K562 (cell line): ENCODE results near the gene PPP1R15B. TPM values are rescaled to one million over a fixed set of nuclear protein-coding genes. Genes with fewer than 3 reads are reported as not detected.
A peak's percentile ranks its signal among the peaks of the same experiment; 100 is the strongest.

Source experiments
- BDP1 ChIP-seq: IDR thresholded peaks from 3 replicates; pipeline ENCODE4 v1.6.1; 2011; ENCODE audit not compliant: insufficient read length, insufficient read depth
- CREB3L1 ChIP-seq: fragments of 450-650 bp; IDR thresholded peaks from 2 replicates; pipeline ENCODE4 v1.6.1; 2014; ENCODE audit warnings: low read depth, mild to moderate bottlenecking, moderate library complexity, borderline replicate concordance
- CUX1 ChIP-seq: fragments of 200-800 bp; sonication (Bioruptor generic); IDR thresholded peaks from 2 replicates; pipeline ENCODE4 v1.6.1; 2016; ENCODE audit warnings: missing genetic modification characterization, missing compliant biosample characterization
- E2F1 ChIP-seq: sonication (generic); formaldehyde crosslinking; IDR thresholded peaks from 2 replicates; pipeline ENCODE4 v1.8.1; 2023; ENCODE audit warnings: mild to moderate bottlenecking, missing genetic modification reagents, moderate library complexity
- EZH2 ChIP-seq: IDR thresholded peaks from 2 replicates; pipeline ENCODE4 v1.6.1; 2012; ENCODE audit warnings: low read depth, mild to moderate bottlenecking, inconsistent platforms, low read length, borderline replicate concordance
- GABPB1 ChIP-seq: sonication (generic); formaldehyde crosslinking; IDR thresholded peaks from 2 replicates; pipeline ENCODE4 v1.8.0; 2022; ENCODE audit warnings: mild to moderate bottlenecking, missing genetic modification reagents
- HDAC1 ChIP-seq, 2 experiments: fragments of 450-650 bp; IDR thresholded peaks; 2 replicates each; pipeline ENCODE4 v1.6.1; 2016 to 2017; ENCODE audit warnings: inconsistent platforms in 1 of 2, mild to moderate bottlenecking in 1 of 2, moderate library complexity in 1 of 2
- HNRNPLL ChIP-seq: fragments of 200-400 bp; formaldehyde crosslinking; IDR thresholded peaks from 2 replicates; pipeline ENCODE4 v1.6.1; 2017; ENCODE audit warnings: low read length, low read depth, mild to moderate bottlenecking; ENCODE audit not compliant: poor library complexity, severe bottlenecking
- MAFK ChIP-seq: IDR thresholded peaks from 2 replicates; pipeline ENCODE4 v1.6.1; 2011; ENCODE audit warnings: low read length, improper control_type of control experiment
- MCM3 ChIP-seq: fragments of 450-650 bp; IDR thresholded peaks from 2 replicates; pipeline ENCODE4 v1.6.1; 2016
- NBN ChIP-seq: fragments of 450-650 bp; IDR thresholded peaks from 2 replicates; pipeline ENCODE4 v1.6.1; 2016; ENCODE audit warnings: low read depth, mild to moderate bottlenecking
- NR4A1 ChIP-seq, 2 experiments: fragments of 250-450 bp in 1 of 2; fragments of 450-650 bp in 1 of 2; sonication (Bioruptor Pico) in 1 of 2; IDR thresholded peaks; 2 replicates each; pipeline versions ENCODE4 v1.4.0 to v1.6.1; 2016 to 2020; ENCODE audit warnings: mild to moderate bottlenecking in 2 of 2, missing compliant biosample characterization in 1 of 2, missing genetic modification characterization in 1 of 2, moderate library complexity in 1 of 2
- POLR2A ChIP-seq: fragments of 450-650 bp; conservative IDR thresholded peaks from 2 replicates; pipeline ENCODE4 v1.6.1; 2016
- RAD21 ChIP-seq, 2 experiments: fragments of 250-450 bp in 1 of 2; fragments of 450-650 bp in 1 of 2; sonication (Bioruptor Pico) in 1 of 2; formaldehyde crosslinking in 1 of 2; IDR thresholded peaks in 1 of 2; conservative IDR thresholded peaks in 1 of 2; 2 replicates each; pipeline versions ENCODE4 v1.4.0 to v1.8.0; 2020 to 2022; ENCODE audit warnings: mild to moderate bottlenecking in 2 of 2, moderate library complexity in 1 of 2
- RHOXF2B ChIP-seq: fragments of 250-450 bp; sonication (Bioruptor Pico); conservative IDR thresholded peaks from 2 replicates; pipeline ENCODE4 v1.5.1; 2021
- SREBF1 ChIP-seq: fragments of 150-350 bp; IDR thresholded peaks from 2 replicates; pipeline ENCODE4 v1.6.1; 2014; ENCODE audit warnings: antibody characterized with exemption, low read depth, low read length, borderline replicate concordance
- SRSF3 ChIP-seq: fragments of 200-400 bp; formaldehyde crosslinking; IDR thresholded peaks from 2 replicates; pipeline ENCODE4 v1.6.1; 2016; ENCODE audit warnings: mild to moderate bottlenecking, low read length, moderate library complexity; ENCODE audit not compliant: insufficient read depth
- TCF7 ChIP-seq: sonication (generic); IDR thresholded peaks from 2 replicates; pipeline ENCODE4 v1.6.1; 2016; ENCODE audit warnings: antibody characterized with exemption, borderline replicate concordance
- THAP7 ChIP-seq: fragments of 250-450 bp; sonication (Bioruptor Pico); IDR thresholded peaks from 2 replicates; pipeline ENCODE4 v1.5.0; 2021
- ZNF778 ChIP-seq: fragments of 450-650 bp; formaldehyde crosslinking; IDR thresholded peaks from 2 replicates; pipeline ENCODE4 v1.4.0; 2020; ENCODE audit warnings: mild to moderate bottlenecking, moderate library complexity
- polyA plus RNA-seq, 8 experiments: library from polyadenylated mRNA; depleted of rRNA in 4 of 8; stranded (reverse) in 5 of 8; unstranded in 3 of 8; fragments of >200 nt; fragmentation: Nextera tagmentation in 2 of 8; fragmentation: Illumina TruSeq in 1 of 8; extraction: Ambion mirVana in 2 of 8; extraction: Trizol in 1 of 8; gene quantifications; 2 replicates each; pipeline versions ENCODE4 v1.2.1 to v1.2.3, GENCODE V29; 2011 to 2014; ENCODE audit warnings: inconsistent platforms in 1 of 8, missing spikeins in 1 of 8
- total RNA-seq, 7 experiments: library from RNA; depleted of rRNA in 6 of 7; stranded (reverse); fragments of >200 nt in 6 of 7; fragmentation: Illumina TruSeq in 2 of 7; extraction: Trizol in 2 of 7; gene quantifications; 2 replicates each; pipeline versions ENCODE4 v1.2.1 to v1.2.3, GENCODE V29; 2011 to 2021; ENCODE audit warnings: low replicate concordance in 1 of 7

The PPP1R15B gene
- total and polyA plus RNA-seq, 9 of the 15 experiments (the other 6 are each of a cell fraction or from before 2014, with no cell fraction given): 17.0 to 48.1 (median 30.8) TPM

GRCh38 chr1:204396015-204396583 is 15.5 kb downstream of the PPP1R15B start (continued):
- TF ChIP-seq THAP7 (CRISPR knock-in tag) (no peak), POLR2A (0 out of 2 replicates have a peak, but pooled peaks have one; percentile 42), CREB3L1 (no peak), EZH2 (no peak), MAFK (no peak), RHOXF2B (no peak), MCM3 (no peak), CUX1 (CRISPR knock-in tag) (no peak), BDP1 (no peak), SREBF1 (no peak), HNRNPLL (no peak), NBN (peak; percentile 63; the same call in 1 of the 2 replicates), TCF7 (peak; percentile 39; the same call in 1 of the 2 replicates), ZNF778 (CRISPR knock-in tag) (no peak), E2F1 (CRISPR knock-in tag) (no peak), HDAC1 (IDR thresholded peaks at IDR 0.05) (0 out of 4 replicates have a peak, but pooled peaks of 1 of the 2 experiments have one; percentile 25), SRSF3 (no peak), RAD21 (CRISPR knock-in tag; conservative IDR thresholded peaks at IDR 0.05 in 1 of 2, IDR thresholded peaks at IDR 0.05 in 1 of 2) (no peak), NR4A1 (CRISPR knock-in tag; IDR thresholded peaks at IDR 0.05) (no peak), NR4A1 (tag; IDR thresholded peaks at IDR 0.05) (no peak), GABPB1 (CRISPR knock-in tag) (no peak)
